Endodermal cell (in vitro differentiated cells): ENCODE results near the gene ZNF569. TPM values are rescaled to one million over a fixed set of nuclear protein-coding genes. Genes with fewer than 3 reads are reported as not detected.
"Not testable (repeated sequence)": the region's sequence is repeated elsewhere in the genome, so short reads cannot be mapped to it uniquely, and the experiment has no call there.

ENCODE experiments used
- DNase-seq: peaks from one replicate; pipeline ENCODE4 v3.0.0-alpha.2; 2017
- H3K27ac ChIP-seq: 2 replicates; pipeline ENCODE4 v1.5.1; 2013; ENCODE audit warnings: mild to moderate bottlenecking, low read depth, low read length, moderate library complexity
- H3K27me3 ChIP-seq: 2 replicates; pipeline ENCODE4 v1.6.1; 2013; ENCODE audit warnings: mild to moderate bottlenecking, low read length, moderate library complexity; ENCODE audit not compliant: insufficient read depth, control insufficient read depth, poor library complexity, severe bottlenecking
- H3K36me3 ChIP-seq: 2 replicates; pipeline ENCODE4 v1.7.0; 2013; ENCODE audit warnings: mild to moderate bottlenecking, low read length, moderate library complexity; ENCODE audit not compliant: control insufficient read depth, insufficient read depth
- H3K4me1 ChIP-seq: one replicate; pipeline ENCODE4 v1.7.0; 2013; ENCODE audit warnings: low read length; ENCODE audit not compliant: control insufficient read depth, insufficient read depth
- H3K4me3 ChIP-seq: 2 replicates; pipeline ENCODE4 v1.5.1; 2013; ENCODE audit warnings: mild to moderate bottlenecking, low read length, moderate library complexity
- H3K9ac ChIP-seq: 2 replicates; pipeline ENCODE4 v1.6.1; 2013; ENCODE audit warnings: mild to moderate bottlenecking, low read length, moderate library complexity; ENCODE audit not compliant: poor library complexity, severe bottlenecking; ENCODE audit errors: extremely low read depth
- H3K9me3 ChIP-seq: 2 replicates; pipeline ENCODE4 v1.6.1; 2013; ENCODE audit warnings: mild to moderate bottlenecking, low read length, moderate library complexity; ENCODE audit not compliant: control insufficient read depth
- H3K27ac Mint-ChIP-seq: 2 replicates; pipeline ENCODE4 v1.8.0; 2020; ENCODE audit warnings: mixed read lengths
- H3K27me3 Mint-ChIP-seq: 2 replicates; pipeline ENCODE4 v1.8.0; 2021; ENCODE audit warnings: mild to moderate bottlenecking, mixed read lengths; ENCODE audit not compliant: insufficient read depth
- H3K36me3 Mint-ChIP-seq: 2 replicates; pipeline ENCODE4 v1.8.0; 2020; ENCODE audit warnings: low read depth, mixed read lengths
- H3K4me1 Mint-ChIP-seq: 2 replicates; pipeline ENCODE4 v1.8.0; 2020; ENCODE audit warnings: mixed read lengths
- H3K4me3 Mint-ChIP-seq: 2 replicates; pipeline ENCODE4 v1.8.0; 2020; ENCODE audit warnings: mild to moderate bottlenecking, moderate library complexity, mixed read lengths
- H3K9me3 Mint-ChIP-seq: 2 replicates; pipeline ENCODE4 v1.8.0; 2020; ENCODE audit warnings: mild to moderate bottlenecking, mixed read lengths
- CTCF ChIP-seq: fragments of 200-600 bp; sonication (generic); conservative IDR thresholded peaks from 2 replicates; pipeline ENCODE4 v1.5.0; 2021; ENCODE audit warnings: antibody characterized with exemption, mild to moderate bottlenecking
- WGBS, 2 experiments: methylation state at CpG; one replicate each; pipeline versions ENCODE4 v1.1.5 to v1.1.7; 2013; ENCODE audit warnings: missing lambda C conversion rate in 2 of 2, mixed read lengths in 1 of 2; ENCODE audit not compliant: insufficient coverage in 1 of 2, insufficient read length in 1 of 2; 5-methylcytosine and 5-hydroxymethylcytosine counted together
- total RNA-seq, 2 donors: library from RNA; stranded (reverse); fragmentation: NEBNext Ultra II Directional in 1 of 2; extraction: Animal tissue kit (Norgen Biotek cat#: 25700) in 1 of 2; gene quantifications; 2 replicates in 1 of 2; 3 replicates in 1 of 2; pipeline ENCODE4 v1.2.1, GENCODE V29; 2021

Gene ZNF569
- total RNA-seq, 2 donors from 2014 or later: 11.3 to 13.7 TPM

DNA sequence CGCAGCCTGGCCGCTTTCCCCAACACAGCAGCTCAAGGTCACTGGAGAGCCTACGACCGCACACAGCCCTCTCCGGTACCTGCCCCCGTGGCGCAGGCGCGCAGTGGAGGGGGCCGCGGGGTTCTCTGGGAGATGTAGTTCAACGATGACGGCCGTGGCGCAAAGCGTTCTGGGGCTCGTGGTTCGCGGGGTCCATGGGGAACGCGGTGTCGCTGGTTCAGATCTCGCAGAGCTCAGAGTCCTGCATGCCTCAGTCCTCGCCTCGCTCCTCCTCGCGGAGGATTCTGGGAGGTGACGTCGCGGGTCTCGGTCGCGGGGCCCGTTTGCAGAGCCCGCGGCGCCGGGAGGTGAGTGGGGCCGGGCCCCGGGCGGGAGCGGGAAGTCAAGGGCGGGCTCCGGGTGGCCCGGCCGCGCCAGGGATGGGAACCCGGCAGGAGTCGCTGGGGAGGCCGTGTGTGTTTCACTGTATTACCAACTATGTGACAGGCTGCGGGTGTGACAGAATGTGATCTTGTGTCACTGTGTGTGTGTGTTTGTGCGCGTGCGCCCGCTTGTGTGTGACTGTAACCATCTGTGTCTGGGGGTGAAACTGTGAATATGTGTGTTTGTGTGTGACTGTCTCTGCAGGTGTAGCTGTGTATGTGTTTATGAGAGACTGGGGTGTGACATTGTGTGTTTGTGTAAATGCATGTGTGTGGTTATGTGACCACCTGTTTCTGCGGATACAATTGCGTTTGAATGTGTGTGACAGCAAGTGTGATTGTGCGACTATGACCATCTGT lies 96.2 kb downstream of the ZNF569 start, which contains the start of gene ZNF527:
Gene ZNF527, plus strand, starts transcription at position 220 of the 782 bp plus-strand sequence. CDS start 3,100 bp downstream, outside the sequence.
- no peaks in the 10 kb centered on the region for H3K9me3 Mint-ChIP-seq
- Histone ChIP-seq H3K27ac (peak within 1 kb of the TSS; percentile 0), H3K4me1 (no peaks in the 10 kb centered on the region), H3K36me3 (peaks cover 17% of the 10 kb centered on the region), H3K27me3 (no peaks in the 10 kb centered on the region), H3K9ac (peak within 1 kb of the TSS; percentile 59), H3K9me3 (peaks cover 21% of the 10 kb centered on the region), H3K4me3 (peak within 1 kb of the TSS; percentile 89)
- peak within 1 kb of the TSS; percentile 99 for H3K27ac Mint-ChIP-seq
- peak; percentile 99 for DNase-seq
- H3K27me3 Mint-ChIP-seq: no peaks in the 10 kb centered on the region
- no peaks in the 10 kb centered on the region for H3K36me3 Mint-ChIP-seq
- H3K4me1 Mint-ChIP-seq: peaks cover 7% of the 10 kb centered on the region
- 2 to 3% methylated on average over 36 to 58 of the region's 58 CpGs for WGBS, 2 experiments
- peak; percentile 15 for TF ChIP-seq CTCF
- peak within 1 kb of the TSS; percentile 75 for H3K4me3 Mint-ChIP-seq

- H3K36me3 Mint-ChIP-seq, H3K27ac ChIP-seq: not testable (repeated sequence)
- 34 to 68% methylated on average over 3 to 18 of the region's 18 CpGs for WGBS, 2 experiments
Measured at GRCh38 chr19:37370386-37370879, 96.8 kb downstream of the ZNF569 start.

GRCh38 chr19:37362733-37363132 lies 104.5 kb downstream of the ZNF569 start:
- Mint-ChIP-seq H3K27ac (no peak overlapping the region), H3K9me3 (peaks cover 41% of the 10 kb centered on the region)
- no peak overlapping the region for H3K27ac ChIP-seq

More at GRCh38 chr19:37370386-37370879, 96.8 kb downstream of the ZNF569 start:
- H3K27me3 Mint-ChIP-seq, DNase-seq, H3K9me3 Mint-ChIP-seq, H3K27me3 ChIP-seq, H3K4me1 ChIP-seq, H3K4me1 Mint-ChIP-seq: not testable (repeated sequence)
- peak overlapping the region; percentile 99 for H3K27ac Mint-ChIP-seq
- Histone ChIP-seq H3K9me3 (peaks cover 24% of the 10 kb centered on the region), H3K9ac (peak overlapping the region; percentile 59), H3K36me3 (peaks cover 11% of the 10 kb centered on the region), H3K4me3 (peak overlapping the region; percentile 89)
- H3K4me3 Mint-ChIP-seq: peak overlapping the region; percentile 75

More at GRCh38 chr19:37362733-37363132, 104.5 kb downstream of the ZNF569 start:
- TF ChIP-seq CTCF: peak; percentile 70
- H3K4me3 ChIP-seq: peak overlapping the region; percentile 24
- H3K9me3 ChIP-seq: peaks cover 60% of the 10 kb centered on the region
- peaks cover 71% of the 10 kb centered on the region for H3K36me3 Mint-ChIP-seq
- H3K4me1 Mint-ChIP-seq: no peaks in the 10 kb centered on the region
- no peak overlapping the region for H3K9ac ChIP-seq
- no peaks in the 10 kb centered on the region for H3K4me1 ChIP-seq
- 89 to 100% methylated on average over 6 of the region's 6 CpGs for WGBS, 2 experiments
- H3K27me3 ChIP-seq: no peaks in the 10 kb centered on the region
- no peak overlapping the region for H3K4me3 Mint-ChIP-seq
- peaks cover 57% of the 10 kb centered on the region for H3K36me3 ChIP-seq
- H3K27me3 Mint-ChIP-seq: no peaks in the 10 kb centered on the region
- peak; percentile 85 for DNase-seq
